BJ (cell line): ENCODE data around the gene EXOSC1. TPM values are rescaled to one million over a fixed set of nuclear protein-coding genes. Genes with fewer than 3 reads are reported as not detected.
A peak's percentile ranks its signal among the peaks of the same experiment; 100 is the strongest.

Source experiments
- CTCF ChIA-PET: fragments of 350-600 bp; formaldehyde crosslinking; extraction: SDS; loops from one replicate; lab custom pipeline; 2021; ENCODE audit warnings: antibody characterized with exemption, inconsistent platforms; lab: Yijun Ruan, JAX
- POLR2A ChIA-PET: fragments of 300-600 bp; sonication (Branson Sonifier 250); formaldehyde crosslinking; extraction: SDS; loops from one replicate; lab custom pipeline; 2021; ENCODE audit warnings: antibody characterized with exemption; lab: Charles Lee
- DNase-seq: peaks from one replicate; pipeline ENCODE4 v3.0.0-alpha.2; 2011; ENCODE audit warnings: low read depth
- H3K27me3 ChIP-seq: 2 replicates; pipeline ENCODE4 v1.6.0; 2011; ENCODE audit warnings: low read length; ENCODE audit not compliant: control insufficient read depth, insufficient read depth
- H3K36me3 ChIP-seq: 2 replicates; pipeline ENCODE4 v1.5.1; 2011; ENCODE audit warnings: low read length; ENCODE audit not compliant: control insufficient read depth, insufficient read depth
- H3K4me3 ChIP-seq: 2 replicates; pipeline ENCODE4 v1.5.1; 2011; ENCODE audit warnings: low read depth, mild to moderate bottlenecking, control low read depth, low read length
- polyA plus RNA-seq: library from polyadenylated mRNA; depleted of rRNA; stranded (reverse); fragments of >200 nt; gene quantifications from 2 replicates; pipeline ENCODE4 v1.2.3, GENCODE V29; 2011
- TF ChIP-seq, protein P1 (sequence below): IDR thresholded peaks from 2 replicates; pipeline ENCODE4 v1.5.1; 2011; ENCODE audit warnings: low read depth, mild to moderate bottlenecking, control low read depth, inconsistent platforms, low read length, moderate library complexity; ENCODE audit not compliant: insufficient read depth

EXOSC1 gene
- polyA plus RNA-seq, 1 experiment = 49.4 TPM

DNA sequence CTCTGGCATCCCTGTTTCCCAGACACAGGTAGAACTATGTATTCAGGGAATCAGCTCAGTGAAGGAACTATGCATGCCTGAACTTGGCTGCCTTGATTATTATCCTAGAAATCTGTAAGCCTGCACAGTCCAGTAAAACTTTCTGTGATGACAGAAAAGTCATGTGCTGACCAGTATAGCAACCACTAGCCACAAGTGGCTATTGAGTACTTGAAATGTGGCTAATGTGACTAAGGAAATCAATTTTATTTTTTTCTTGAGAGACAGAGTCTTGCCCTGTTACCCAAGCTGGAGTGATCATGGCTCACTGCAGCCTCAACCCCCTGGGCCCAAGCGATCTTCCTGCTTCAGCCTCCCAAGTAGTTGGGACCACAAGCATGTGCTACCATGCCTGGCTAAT is 3.5 kb downstream of the EXOSC1 start:
- H3K36me3 ChIP-seq = peaks cover 4% of the 10 kb centered on the region; the same call in 1 of the 2 replicates
- CTCF ChIA-PET = interaction anchor here (2.9 kb wide), 1 partner anchor 35 kb away, joined by 12 read pairs; no protein-coding TSS in a partner anchor
- POLR2A ChIA-PET = no interaction called here
- no peak for DNase-seq
- no peak overlapping the region for H3K4me3 ChIP-seq
- H3K27me3 ChIP-seq = no peaks in the 10 kb centered on the region
- TF ChIP-seq, protein P1, sequence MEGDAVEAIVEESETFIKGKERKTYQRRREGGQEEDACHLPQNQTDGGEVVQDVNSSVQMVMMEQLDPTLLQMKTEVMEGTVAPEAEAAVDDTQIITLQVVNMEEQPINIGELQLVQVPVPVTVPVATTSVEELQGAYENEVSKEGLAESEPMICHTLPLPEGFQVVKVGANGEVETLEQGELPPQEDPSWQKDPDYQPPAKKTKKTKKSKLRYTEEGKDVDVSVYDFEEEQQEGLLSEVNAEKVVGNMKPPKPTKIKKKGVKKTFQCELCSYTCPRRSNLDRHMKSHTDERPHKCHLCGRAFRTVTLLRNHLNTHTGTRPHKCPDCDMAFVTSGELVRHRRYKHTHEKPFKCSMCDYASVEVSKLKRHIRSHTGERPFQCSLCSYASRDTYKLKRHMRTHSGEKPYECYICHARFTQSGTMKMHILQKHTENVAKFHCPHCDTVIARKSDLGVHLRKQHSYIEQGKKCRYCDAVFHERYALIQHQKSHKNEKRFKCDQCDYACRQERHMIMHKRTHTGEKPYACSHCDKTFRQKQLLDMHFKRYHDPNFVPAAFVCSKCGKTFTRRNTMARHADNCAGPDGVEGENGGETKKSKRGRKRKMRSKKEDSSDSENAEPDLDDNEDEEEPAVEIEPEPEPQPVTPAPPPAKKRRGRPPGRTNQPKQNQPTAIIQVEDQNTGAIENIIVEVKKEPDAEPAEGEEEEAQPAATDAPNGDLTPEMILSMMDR = no peak

DNA sequence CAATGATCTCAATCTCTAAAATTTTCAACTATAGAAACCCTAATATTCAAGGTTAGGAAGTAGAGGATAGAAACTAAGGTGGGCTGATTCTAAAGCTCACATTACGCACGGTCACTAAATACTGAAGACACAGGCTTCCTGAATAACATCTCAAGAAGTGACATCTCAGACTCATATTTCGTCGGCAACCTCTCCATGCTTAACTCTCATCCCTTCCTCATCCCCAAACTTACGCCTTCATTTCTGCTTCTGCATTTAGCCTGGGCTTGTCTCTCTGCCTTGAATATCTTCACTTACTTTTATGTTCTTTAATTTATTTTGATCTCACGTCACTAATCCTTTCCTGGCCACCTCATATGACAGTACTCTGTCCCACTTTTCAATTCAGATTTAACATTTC is 10.6 kb downstream of the EXOSC1 start:
- TF ChIP-seq, protein P1 = no peak
- Histone ChIP-seq H3K27me3 (no peaks in the 10 kb centered on the region), H3K36me3 (peaks cover 19% of the 10 kb centered on the region), H3K4me3 (no peak overlapping the region)
- POLR2A ChIA-PET = no interaction called here
- CTCF ChIA-PET = interaction anchor here (0.7 to 1.6 kb wide), 2 partner anchors 10 to 99 kb away, joined by 4 to 5 read pairs; no protein-coding TSS in a partner anchor
- DNase-seq = no peak

DNA sequence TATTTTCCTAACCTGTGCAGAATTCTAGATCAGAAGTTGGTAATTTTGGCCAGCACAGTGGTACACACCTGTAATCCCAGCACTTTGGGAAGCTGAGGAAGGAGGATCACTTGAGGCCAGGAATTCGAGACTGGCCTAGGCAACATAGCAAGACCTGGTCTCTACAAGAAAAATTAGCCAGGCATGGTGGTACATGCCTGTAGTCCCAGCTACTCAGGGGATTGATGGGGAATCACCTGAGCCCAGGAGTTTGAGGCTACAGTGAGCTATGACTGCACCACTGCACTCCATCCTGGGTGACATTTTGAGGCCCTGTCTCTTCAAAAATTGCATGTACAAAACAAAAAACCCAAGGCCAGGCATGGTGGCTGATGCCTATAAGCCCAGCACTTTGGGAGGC is 11.2 kb downstream of the EXOSC1 start:
- no peak overlapping the region for H3K4me3 ChIP-seq
- CTCF ChIA-PET = interaction anchor here (1.4 to 1.6 kb wide), 3 partner anchors 10 to 137 kb away, joined by 3 to 4 read pairs (median 4); no protein-coding TSS in a partner anchor
- no peak for DNase-seq
- TF ChIP-seq, protein P1 = no peak
- POLR2A ChIA-PET = no interaction called here
- no peaks in the 10 kb centered on the region for H3K27me3 ChIP-seq
- peaks cover 18% of the 10 kb centered on the region for H3K36me3 ChIP-seq

DNA sequence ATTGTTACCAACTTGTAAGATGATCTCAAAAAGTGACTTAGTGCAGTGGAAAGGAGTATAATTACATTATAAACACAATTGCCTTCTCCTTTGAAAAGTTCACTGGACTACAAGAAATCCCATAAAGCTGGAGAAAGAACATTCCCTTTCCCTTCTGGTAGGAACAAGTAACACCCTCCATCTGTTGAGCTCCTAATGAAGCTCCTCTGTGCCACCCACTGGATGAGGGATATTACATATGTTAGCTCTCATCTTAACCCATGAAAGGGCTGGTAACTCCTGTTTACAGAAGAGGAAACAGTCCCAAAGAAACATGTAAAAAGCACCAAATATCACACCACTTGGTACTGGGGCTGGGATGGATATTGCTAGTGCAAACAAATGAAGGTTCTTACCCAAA is 11.8 kb downstream of the EXOSC1 start:
- no peaks in the 10 kb centered on the region for H3K27me3 ChIP-seq
- TF ChIP-seq, protein P1 = no peak
- peaks cover 19% of the 10 kb centered on the region for H3K36me3 ChIP-seq
- CTCF ChIA-PET = interaction anchor here (0.5 to 1.6 kb wide), 5 partner anchors 11 to 361 kb away, joined by 3 to 4 read pairs (median 4); no protein-coding TSS in a partner anchor
- POLR2A ChIA-PET = no interaction called here
- no peak for DNase-seq
- no peak overlapping the region for H3K4me3 ChIP-seq

DNA sequence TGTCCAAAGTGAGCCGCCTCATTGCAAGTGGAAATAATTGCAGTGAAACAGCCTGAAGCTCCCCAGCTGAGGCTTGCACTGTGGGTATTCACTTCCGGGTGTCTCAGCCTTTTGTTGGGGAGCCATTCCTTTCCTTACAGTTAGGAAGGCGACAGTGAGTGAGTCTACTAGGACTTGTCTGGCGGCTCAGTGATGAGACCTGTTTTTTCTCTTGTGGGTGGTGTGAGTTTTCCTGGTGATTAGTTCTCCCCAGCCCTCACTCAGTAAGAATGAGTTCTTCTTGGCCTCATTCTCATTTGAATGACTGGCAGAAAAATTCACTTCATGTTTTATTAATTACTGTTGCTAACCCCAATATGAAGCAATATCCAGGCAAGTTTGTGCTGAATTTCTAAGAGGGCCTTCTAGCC is 17.2 kb downstream of the EXOSC1 start:
- DNase-seq = no peak
- TF ChIP-seq, protein P1 = no peak
- ChIA-PET CTCF (interaction anchor here (2.4 kb wide), 1 partner anchor 22 kb away, joined by 6 read pairs; no protein-coding TSS in a partner anchor), POLR2A (no interaction called here)
- H3K4me3 ChIP-seq = peak overlapping the region; percentile 32
- H3K36me3 ChIP-seq = peaks cover 13% of the 10 kb centered on the region
- no peaks in the 10 kb centered on the region for H3K27me3 ChIP-seq
